Pancreas (tissue), 10 donors: ENCODE results near the gene TNRC6A. TPM values are rescaled to one million over a fixed set of nuclear protein-coding genes. Genes with fewer than 3 reads are reported as not detected.

ENCODE experiments used
- ATAC-seq, 4 donors: fragments of 200-7000 bp; cut with Tn5 transposase; one replicate each; pipeline versions ENCODE4 v1.8.0 to v1.9.1; 2020; ENCODE audit warnings: mild to moderate bottlenecking in 4 of 4, moderate library complexity in 4 of 4
- DNase-seq, 6 donors: peaks; one replicate each; pipeline ENCODE4 v3.0.0-alpha.2; 2020
- FAIRE-seq: peaks from 2 replicates; lab custom pipeline; 2012; peaks lifted over from hg19 to GRCh38; lab: Jason Lieb, UNC
- H3K27ac ChIP-seq, 4 donors: fragments of 200-600 bp; sonication (generic); 1 replicate in 3 of 4; 2 replicates in 1 of 4; pipeline versions ENCODE4 v1.5.0 to v1.8.0; 2020
- H3K27me3 ChIP-seq, 4 donors: fragments of 200-600 bp; one replicate each; pipeline ENCODE4 v1.8.0; 2021
- H3K36me3 ChIP-seq, 3 donors: fragments of 200-600 bp; sonication (generic) in 1 of 3; one replicate each; pipeline versions ENCODE4 v1.5.0 to v1.8.0; 2020 to 2021
- H3K4me1 ChIP-seq, 3 donors: fragments of 200-600 bp; one replicate each; pipeline ENCODE4 v1.8.0; 2021
- H3K4me3 ChIP-seq, 4 donors: fragments of 200-600 bp; sonication (generic) in 2 of 4; one replicate each; pipeline versions ENCODE4 v1.5.0 to v1.8.0; 2020 to 2021
- H3K9me3 ChIP-seq, 4 donors: fragments of 200-600 bp; one replicate each; pipeline ENCODE4 v1.8.0; 2021
- WGBS, 2 donors: extraction: QIAGEN DNeasy Blood & Tissue Kit; methylation state at CpG; one replicate each; pipeline ENCODE4 v1.1.7; 2013; 5-methylcytosine and 5-hydroxymethylcytosine counted together
- intact Hi-C, 3 donors: fragments of 100-400 bp; cut with DNase I; formaldehyde crosslinking; loops; one replicate each; pipeline versions ENCODE4 v1.11.1 to v1.14.2; 2022
- polyA plus RNA-seq, 2 donors: library from polyadenylated mRNA; stranded (reverse); fragments of 200-250 nt; gene quantifications; one replicate each; pipeline ENCODE4 v1.2.3, GENCODE V29; 2013
- total RNA-seq, 6 donors: library from RNA; stranded (reverse); fragmentation: NEBNext Ultra II Directional in 4 of 6; extraction: Animal tissue kit (Norgen Biotek cat#: 25700) in 4 of 6; gene quantifications; one replicate each; pipeline versions ENCODE4 v1.2.1 to v1.2.4, GENCODE V29; 2021 to 2023
- TF ChIP-seq, protein P1 (sequence below), 4 donors: fragments of 200-600 bp; sonication (generic) in 3 of 4; IDR thresholded peaks; one replicate each; pipeline versions ENCODE4 v1.5.0 to v1.8.0; 2021; ENCODE audit warnings: antibody characterized with exemption in 4 of 4
- donor health status: healthy with polysubstance abuse.
- donor health status: DM: no; HTN: no; CAD: no; lungs with moderate emphysema.
- donor health status: DM: no; HTN: no; CAD: no.
- donor health status: control.
- donor health status: control.
- donor health status: Bipolar disorder and iron deficiency.
- donor health status: DM: yes; HTN: yes; CAD: no.
- donor health status: DM: no; HTN: no; CAD: no.
- donor health status: DM: no; HTN: no; CAD: no.
- donor health status: DM: yes; HTN: yes; CAD: no.

TNRC6A gene
- total and polyA plus RNA-seq, 8 donors, result 15.6 to 33.9 (median 23.2) TPM

DNA sequence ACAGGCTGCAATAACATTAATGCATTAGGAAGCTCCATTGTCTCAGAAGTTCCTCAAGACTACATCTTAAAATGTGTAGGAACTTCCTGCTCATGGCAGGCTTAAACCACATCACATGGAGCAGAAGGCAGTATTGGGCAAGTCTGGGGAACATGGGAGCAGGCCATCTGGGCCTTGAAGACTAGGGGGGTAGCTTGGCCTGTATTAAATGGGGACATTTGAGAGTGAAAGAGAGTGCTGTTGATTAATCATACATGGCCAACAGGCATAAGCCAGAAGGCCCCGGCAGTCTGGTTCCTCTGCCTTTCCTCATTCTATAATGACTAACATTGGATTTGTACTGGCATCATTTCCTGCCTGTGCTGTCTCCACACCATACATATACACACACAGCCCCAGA, 91.1 kb downstream of the TNRC6A start:
- Histone ChIP-seq H3K36me3 (peaks cover 10 to 84% (median 45%) of the 10 kb centered on the region in 3 donors), H3K4me1 (no peaks in the 10 kb centered on the region), H3K27ac (no peak overlapping the region), H3K9me3 (no peaks in the 10 kb centered on the region), H3K27me3 (no peaks in the 10 kb centered on the region), H3K4me3 (no peak overlapping the region)
- FAIRE-seq (no peak), ATAC-seq (no peak), DNase-seq (no peak)
- 57 to 61% methylated on average over 1 of the region's 1 CpG for WGBS, 2 donors
- TF ChIP-seq, protein P1, sequence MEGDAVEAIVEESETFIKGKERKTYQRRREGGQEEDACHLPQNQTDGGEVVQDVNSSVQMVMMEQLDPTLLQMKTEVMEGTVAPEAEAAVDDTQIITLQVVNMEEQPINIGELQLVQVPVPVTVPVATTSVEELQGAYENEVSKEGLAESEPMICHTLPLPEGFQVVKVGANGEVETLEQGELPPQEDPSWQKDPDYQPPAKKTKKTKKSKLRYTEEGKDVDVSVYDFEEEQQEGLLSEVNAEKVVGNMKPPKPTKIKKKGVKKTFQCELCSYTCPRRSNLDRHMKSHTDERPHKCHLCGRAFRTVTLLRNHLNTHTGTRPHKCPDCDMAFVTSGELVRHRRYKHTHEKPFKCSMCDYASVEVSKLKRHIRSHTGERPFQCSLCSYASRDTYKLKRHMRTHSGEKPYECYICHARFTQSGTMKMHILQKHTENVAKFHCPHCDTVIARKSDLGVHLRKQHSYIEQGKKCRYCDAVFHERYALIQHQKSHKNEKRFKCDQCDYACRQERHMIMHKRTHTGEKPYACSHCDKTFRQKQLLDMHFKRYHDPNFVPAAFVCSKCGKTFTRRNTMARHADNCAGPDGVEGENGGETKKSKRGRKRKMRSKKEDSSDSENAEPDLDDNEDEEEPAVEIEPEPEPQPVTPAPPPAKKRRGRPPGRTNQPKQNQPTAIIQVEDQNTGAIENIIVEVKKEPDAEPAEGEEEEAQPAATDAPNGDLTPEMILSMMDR (IDR thresholded peaks at IDR 0.05), result no peak
- intact Hi-C loops, result no loop called here

DNA sequence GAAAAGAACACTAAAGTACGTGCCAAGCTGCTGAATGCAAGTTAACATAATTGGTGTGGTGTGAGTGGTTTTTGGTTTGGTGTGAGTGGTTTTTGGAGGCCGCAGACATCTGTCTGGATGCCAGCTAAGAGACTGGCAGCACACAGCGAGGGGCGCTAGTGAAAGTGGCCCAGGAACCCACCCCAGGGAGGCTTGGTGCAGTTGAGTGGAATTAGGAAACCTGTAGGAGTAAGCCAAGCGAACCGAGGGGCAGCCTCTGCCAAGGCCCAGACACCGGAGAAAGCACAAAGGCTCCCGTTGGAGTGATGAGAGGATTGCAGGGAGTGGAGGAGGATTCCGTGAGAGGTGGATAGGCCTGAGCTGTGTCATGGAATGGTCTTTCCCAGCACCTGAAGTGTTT, 91.7 kb downstream of the TNRC6A start:
- no peak for ATAC-seq
- Histone ChIP-seq H3K4me3 (no peak overlapping the region), H3K27ac (no peak overlapping the region), H3K4me1 (no peaks in the 10 kb centered on the region), H3K27me3 (no peaks in the 10 kb centered on the region), H3K36me3 (peaks cover 10 to 78% (median 40%) of the 10 kb centered on the region in 3 donors), H3K9me3 (no peaks in the 10 kb centered on the region)
- TF ChIP-seq, protein P1 (IDR thresholded peaks at IDR 0.05), result no peak
- no peak for DNase-seq
- WGBS, 2 donors, result 89 to 96% methylated on average over 9 of the region's 9 CpGs
- intact Hi-C loops, result no loop called here
- no peak for FAIRE-seq

DNA sequence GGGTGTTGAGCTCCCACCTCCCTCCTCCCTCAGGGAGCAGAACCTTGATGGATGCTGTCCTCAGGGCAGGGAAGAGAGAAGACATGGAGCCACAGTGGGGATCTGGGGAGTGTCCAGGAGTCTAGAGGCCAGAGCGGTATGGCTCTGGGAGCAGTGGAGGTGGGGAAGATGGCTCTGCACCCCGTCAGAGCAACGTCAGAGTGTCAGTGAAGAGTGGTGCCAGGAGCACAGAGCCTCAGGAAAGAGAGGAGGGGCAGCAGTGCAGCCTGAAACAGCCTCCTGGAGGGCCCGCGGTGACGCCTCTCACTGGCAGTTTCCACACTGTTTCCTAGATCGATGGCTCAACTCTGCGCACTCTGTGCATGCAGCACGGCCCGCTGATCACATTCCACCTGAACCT, 93.1 kb downstream of the TNRC6A start:
- H3K4me3 ChIP-seq, result no peak overlapping the region
- no peaks in the 10 kb centered on the region for H3K9me3 ChIP-seq
- H3K36me3 ChIP-seq, result peaks cover 10 to 72% (median 34%) of the 10 kb centered on the region in 3 donors
- ATAC-seq (no peak), FAIRE-seq (no peak), DNase-seq (no peak)
- H3K4me1 ChIP-seq, result no peaks in the 10 kb centered on the region
- no peaks in the 10 kb centered on the region for H3K27me3 ChIP-seq
- intact Hi-C loops, result no loop called here
- H3K27ac ChIP-seq, result no peak overlapping the region
- WGBS, 2 donors, result 93 to 94% methylated on average over 10 of the region's 10 CpGs
- TF ChIP-seq, protein P1 (IDR thresholded peaks at IDR 0.05), result no peak

DNA sequence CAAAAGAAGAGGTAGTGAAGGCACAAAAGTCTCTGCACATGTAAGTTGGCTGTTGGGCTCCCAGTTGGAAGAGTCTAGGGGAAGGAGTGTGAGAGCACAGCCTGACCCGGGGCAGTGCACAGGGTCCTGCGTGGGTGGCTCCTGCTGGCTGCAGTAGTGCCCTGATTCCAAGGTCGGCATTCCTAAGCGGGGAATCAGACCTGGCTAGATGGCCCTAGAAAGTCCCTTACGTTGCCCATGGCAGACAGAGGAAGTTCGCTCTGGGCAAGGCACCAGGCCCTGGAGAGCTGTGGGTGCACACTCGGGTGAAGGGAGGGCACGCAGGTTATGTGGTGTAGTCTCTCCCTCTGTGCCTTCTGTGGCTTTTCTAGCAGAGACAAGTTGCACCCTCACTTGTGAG, 93.5 kb downstream of the TNRC6A start:
- no peaks in the 10 kb centered on the region for H3K9me3 ChIP-seq
- TF ChIP-seq, protein P1 (IDR thresholded peaks at IDR 0.05), result no peak
- H3K27me3 ChIP-seq, result no peaks in the 10 kb centered on the region
- DNase-seq (no peak), ATAC-seq (peak in 1 of 4 donors; percentile 14), FAIRE-seq (no peak)
- intact Hi-C loops, result no loop called here
- 91 to 94% methylated on average over 8 of the region's 8 CpGs for WGBS, 2 donors
- H3K4me3 ChIP-seq, result no peak overlapping the region
- peaks cover 10 to 68% (median 30%) of the 10 kb centered on the region in 3 donors for H3K36me3 ChIP-seq
- no peaks in the 10 kb centered on the region for H3K4me1 ChIP-seq
- no peak overlapping the region for H3K27ac ChIP-seq

DNA sequence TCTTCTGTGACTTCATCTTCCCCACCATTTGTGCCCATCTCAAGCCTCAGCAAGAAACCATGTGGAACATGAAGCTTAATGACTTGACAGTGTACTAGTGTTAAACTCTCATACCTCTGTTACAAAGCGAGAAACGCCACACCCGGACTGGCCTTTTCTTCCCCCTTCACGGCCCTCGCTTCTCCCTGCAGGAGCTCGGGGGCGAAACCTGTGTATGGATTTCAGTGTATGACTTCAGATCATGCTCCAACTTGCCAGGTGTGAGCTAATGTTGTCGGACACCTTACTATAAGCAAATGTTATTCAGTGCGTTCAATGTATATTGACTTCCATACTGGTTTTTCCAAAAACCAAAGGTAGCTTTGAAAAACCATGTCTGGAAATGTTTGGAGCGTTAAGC, 96.2 kb downstream of the TNRC6A start:
- H3K27me3 ChIP-seq, result no peaks in the 10 kb centered on the region
- no peak for FAIRE-seq
- H3K4me1 ChIP-seq, result no peaks in the 10 kb centered on the region
- no peak overlapping the region for H3K27ac ChIP-seq
- intact Hi-C loops, result no loop called here
- no peak for DNase-seq
- H3K4me3 ChIP-seq, result no peak overlapping the region
- H3K36me3 ChIP-seq, result peaks cover 3 to 48% (median 24%) of the 10 kb centered on the region in 3 donors
- WGBS, 2 donors, result 92% methylated on average over 10 of the region's 10 CpGs
- ATAC-seq, result no peak
- no peaks in the 10 kb centered on the region for H3K9me3 ChIP-seq
- TF ChIP-seq, protein P1 (IDR thresholded peaks at IDR 0.05), result no peak
